ENCODE results near the gene RAD51B. TPM values are rescaled to one million over a fixed set of nuclear protein-coding genes. Genes with fewer than 3 reads are reported as not detected.
A peak's percentile ranks its signal among the peaks of the same experiment; 100 is the strongest.

Gene RAD51B
- total and polyA plus RNA-seq, 8 donors = 10.8 to 18.3 (median 14.1) TPM

GRCh38 chr14:68512088-68512487, 692.5 kb downstream of the RAD51B start:
- no peak overlapping the region for H3K4me3 ChIP-seq
- H3K27ac ChIP-seq = peak overlapping the region in 1 of 2 donors; percentile 26
- intact Hi-C loops (cut with DNase I) = no loop called here
- DNase-seq = no peak
- no peak for ATAC-seq
- no peak for TF ChIP-seq CTCF (IDR thresholded peaks at IDR 0.05)
- H3K27me3 ChIP-seq = no peaks in the 10 kb centered on the region
- no peaks in the 10 kb centered on the region for H3K36me3 ChIP-seq
- H3K4me1 ChIP-seq = peaks cover 6 to 40% of the 10 kb centered on the region in 2 donors
- no peaks in the 10 kb centered on the region for H3K9me3 ChIP-seq

GRCh38 chr14:68513137-68513536, 693.6 kb downstream of the RAD51B start:
- peaks cover 6 to 40% of the 10 kb centered on the region in 2 donors for H3K4me1 ChIP-seq
- intact Hi-C loops (cut with DNase I) = no loop called here
- no peak for DNase-seq

GRCh38 chr14:68513838-68514607, 694.4 kb downstream of the RAD51B start:
- peak overlapping the region; percentile 17 to 64 for H3K27ac ChIP-seq
- ATAC-seq (peak; percentile 15), DNase-seq (no peak)
- no peak for TF ChIP-seq CTCF (IDR thresholded peaks at IDR 0.05)
- no peaks in the 10 kb centered on the region for H3K36me3 ChIP-seq
- no peak overlapping the region for H3K4me3 ChIP-seq
- no peaks in the 10 kb centered on the region for H3K27me3 ChIP-seq
- no peaks in the 10 kb centered on the region for H3K9me3 ChIP-seq
- peaks cover 6 to 48% of the 10 kb centered on the region in 2 donors for H3K4me1 ChIP-seq
- intact Hi-C loops (cut with DNase I) = no loop called here

More at GRCh38 chr14:68513137-68513536, 693.6 kb downstream of the RAD51B start:
- TF ChIP-seq CTCF (IDR thresholded peaks at IDR 0.05) = no peak
- Histone ChIP-seq H3K36me3 (no peaks in the 10 kb centered on the region), H3K9me3 (no peaks in the 10 kb centered on the region), H3K27ac (peak overlapping the region in 1 of 2 donors; percentile 64), H3K4me3 (no peak overlapping the region), H3K27me3 (no peaks in the 10 kb centered on the region)
- peak; percentile 17 for ATAC-seq

DNA sequence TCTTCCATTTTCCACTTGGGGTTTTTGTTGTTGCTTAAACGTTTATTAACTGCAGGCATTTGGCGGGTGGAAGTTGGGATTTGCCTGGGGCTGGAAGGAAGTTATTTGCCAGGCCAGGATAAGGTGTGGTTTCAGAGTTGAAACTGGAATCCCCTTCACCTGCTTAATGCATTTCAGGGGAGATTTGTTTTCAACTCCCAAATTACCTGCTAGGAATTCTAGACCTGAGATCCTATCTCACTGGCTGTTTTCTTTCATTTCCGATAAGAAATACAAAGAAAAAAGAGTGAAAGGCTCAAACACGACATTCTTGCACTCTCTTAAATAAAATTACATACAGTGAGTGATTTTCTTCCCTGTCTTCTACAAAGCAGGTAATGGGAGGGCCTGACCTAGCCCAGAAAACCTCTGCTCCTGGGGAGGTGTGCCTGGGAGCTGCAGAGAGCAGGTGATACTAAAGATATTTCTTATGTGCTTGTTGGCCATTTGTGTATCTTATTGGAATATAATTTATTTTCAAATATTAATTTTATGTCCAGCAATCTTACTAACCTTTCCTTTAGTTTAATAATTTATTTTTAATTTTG, 695.1 kb downstream of the RAD51B start:
- DNase-seq (no peak), ATAC-seq (no peak)
- intact Hi-C loops (cut with DNase I) = no loop called here
- Histone ChIP-seq H3K4me1 (peaks cover 7 to 50% of the 10 kb centered on the region in 2 donors), H3K4me3 (no peak overlapping the region), H3K36me3 (no peaks in the 10 kb centered on the region), H3K9me3 (no peaks in the 10 kb centered on the region), H3K27ac (peak overlapping the region; percentile 17 to 64), H3K27me3 (no peaks in the 10 kb centered on the region)
- TF ChIP-seq CTCF (IDR thresholded peaks at IDR 0.05) = no peak

DNA sequence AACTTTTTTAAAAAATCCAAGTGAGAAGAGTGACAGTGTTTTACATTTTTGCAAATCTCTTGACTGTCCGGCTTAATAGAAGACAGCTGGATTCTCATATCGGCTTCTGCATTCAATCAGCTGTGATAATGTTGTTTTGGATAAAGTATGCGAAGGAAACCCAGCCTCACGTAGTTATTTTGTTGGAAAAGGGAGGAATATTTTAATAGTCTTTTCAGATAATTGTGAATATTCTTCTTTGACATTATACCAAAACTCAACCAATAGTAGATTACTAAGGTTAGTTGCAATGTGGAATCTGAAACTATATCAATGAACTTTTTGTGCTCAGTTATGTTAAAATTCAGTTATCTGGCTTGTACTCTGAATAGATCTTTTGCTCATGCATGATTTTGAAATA, 696.8 kb downstream of the RAD51B start:
- Histone ChIP-seq H3K4me1 (peaks cover 6 to 52% of the 10 kb centered on the region in 2 donors), H3K27me3 (no peaks in the 10 kb centered on the region), H3K4me3 (no peak overlapping the region), H3K27ac (no peak overlapping the region), H3K9me3 (no peaks in the 10 kb centered on the region), H3K36me3 (no peaks in the 10 kb centered on the region)
- no peak for TF ChIP-seq CTCF (IDR thresholded peaks at IDR 0.05)
- ATAC-seq (no peak), DNase-seq (no peak)
- intact Hi-C loops (cut with DNase I) = no loop called here

All from left lung (tissue), 10 donors.